ENCODE measurements around the gene NETO1.

NETO1 gene

GRCh38 chr18:72772916-72773315 lies 94.9 kb downstream of the NETO1 start:
- H3K27ac ChIP-seq (ENCODE audit: poor library complexity, severe bottlenecking), result no peak overlapping the region
- H3K4me3 ChIP-seq (ENCODE audit: severe bottlenecking), result no peak overlapping the region
- H3K9me3 ChIP-seq (ENCODE audit: severe bottlenecking), result no peaks in the 10 kb centered on the region
- H3K36me3 ChIP-seq (ENCODE audit: low read depth), result no peaks in the 10 kb centered on the region
- no peak for TF ChIP-seq CTCF (IDR thresholded peaks at IDR 0.05; ENCODE audit: poor library complexity, severe bottlenecking)
- H3K4me1 ChIP-seq (ENCODE audit: insufficient read depth, poor library complexity, severe bottlenecking), result no peaks in the 10 kb centered on the region
- H3K27me3 ChIP-seq (ENCODE audit: insufficient read depth, poor library complexity, severe bottlenecking), result no peaks in the 10 kb centered on the region
- ATAC-seq (ENCODE audit: low read depth) (no peak), DNase-seq (ENCODE audit: low spot score) (no peak)

- DNase-seq (ENCODE audit: low spot score) (no peak), ATAC-seq (ENCODE audit: low read depth) (no peak)
- H3K27ac ChIP-seq (ENCODE audit: poor library complexity, severe bottlenecking), result no peak overlapping the region
- no peak overlapping the region for H3K4me3 ChIP-seq (ENCODE audit: severe bottlenecking)
- no peaks in the 10 kb centered on the region for H3K9me3 ChIP-seq (ENCODE audit: severe bottlenecking)
- TF ChIP-seq CTCF (IDR thresholded peaks at IDR 0.05; ENCODE audit: poor library complexity, severe bottlenecking), result peak; percentile 13
- H3K27me3 ChIP-seq (ENCODE audit: insufficient read depth, poor library complexity, severe bottlenecking), result no peaks in the 10 kb centered on the region
- no peaks in the 10 kb centered on the region for H3K4me1 ChIP-seq (ENCODE audit: insufficient read depth, poor library complexity, severe bottlenecking)
- no peaks in the 10 kb centered on the region for H3K36me3 ChIP-seq (ENCODE audit: low read depth)
Observed at GRCh38 chr18:72768681-72769229, 99.0 kb downstream of the NETO1 start.

GRCh38 chr18:72762515-72763122 lies 105.2 kb downstream of the NETO1 start:
- Histone ChIP-seq H3K27ac (ENCODE audit: poor library complexity, severe bottlenecking) (no peak overlapping the region), H3K36me3 (ENCODE audit: low read depth) (no peaks in the 10 kb centered on the region), H3K4me3 (ENCODE audit: severe bottlenecking) (no peak overlapping the region), H3K4me1 (ENCODE audit: insufficient read depth, poor library complexity, severe bottlenecking) (no peaks in the 10 kb centered on the region), H3K9me3 (ENCODE audit: severe bottlenecking) (no peaks in the 10 kb centered on the region), H3K27me3 (ENCODE audit: insufficient read depth, poor library complexity, severe bottlenecking) (no peaks in the 10 kb centered on the region)
- ATAC-seq (ENCODE audit: low read depth) (0 out of 3 replicates have a peak, but pooled peaks have one; percentile 29), DNase-seq (ENCODE audit: low spot score) (no peak)
- peak; percentile 86 for TF ChIP-seq CTCF (IDR thresholded peaks at IDR 0.05; ENCODE audit: poor library complexity, severe bottlenecking)

GRCh38 chr18:72752220-72752619 lies 115.6 kb downstream of the NETO1 start:
- no peak for TF ChIP-seq CTCF (IDR thresholded peaks at IDR 0.05; ENCODE audit: poor library complexity, severe bottlenecking)
- no peaks in the 10 kb centered on the region for H3K9me3 ChIP-seq (ENCODE audit: severe bottlenecking)
- no peak for DNase-seq (ENCODE audit: low spot score)

GRCh38 chr18:72742002-72742401 lies 125.8 kb downstream of the NETO1 start:
- Histone ChIP-seq H3K4me3 (ENCODE audit: severe bottlenecking) (no peak overlapping the region), H3K36me3 (ENCODE audit: low read depth) (no peaks in the 10 kb centered on the region), H3K4me1 (ENCODE audit: insufficient read depth, poor library complexity, severe bottlenecking) (no peaks in the 10 kb centered on the region), H3K27me3 (ENCODE audit: insufficient read depth, poor library complexity, severe bottlenecking) (no peaks in the 10 kb centered on the region), H3K9me3 (ENCODE audit: severe bottlenecking) (no peaks in the 10 kb centered on the region), H3K27ac (ENCODE audit: poor library complexity, severe bottlenecking) (no peak overlapping the region)
- TF ChIP-seq CTCF (IDR thresholded peaks at IDR 0.05; ENCODE audit: poor library complexity, severe bottlenecking), result no peak
- ATAC-seq (ENCODE audit: low read depth), result no peak
- no peak for DNase-seq (ENCODE audit: low spot score)

More at GRCh38 chr18:72752220-72752619, 115.6 kb downstream of the NETO1 start:
- Histone ChIP-seq H3K36me3 (ENCODE audit: low read depth) (0 out of 2 replicates have a peak, but pooled peaks cover 4% of the 10 kb centered on the region), H3K27ac (ENCODE audit: poor library complexity, severe bottlenecking) (no peak overlapping the region), H3K27me3 (ENCODE audit: insufficient read depth, poor library complexity, severe bottlenecking) (no peaks in the 10 kb centered on the region), H3K4me3 (ENCODE audit: severe bottlenecking) (no peak overlapping the region), H3K4me1 (ENCODE audit: insufficient read depth, poor library complexity, severe bottlenecking) (no peaks in the 10 kb centered on the region)
- ATAC-seq (ENCODE audit: low read depth), result no peak
